Adrenal gland (tissue), 5 donors: ENCODE data around the gene FNDC11.

Source experiments
- POLR2A ChIP-seq, 2 donors: fragments of 450-650 bp; IDR thresholded peaks; one replicate each; pipeline ENCODE4 v1.6.1; 2017; ENCODE audit warnings: antibody characterized with exemption in 2 of 2, mild to moderate bottlenecking in 2 of 2, moderate library complexity in 1 of 2
- TF ChIP-seq, protein P1 (sequence below), 6 experiments: fragments of 450-650 bp in 4 of 6; fragments of 200-600 bp in 2 of 6; sonication (generic) in 1 of 6; IDR thresholded peaks; 1 replicate in 5 of 6; 2 replicates in 1 of 6; pipeline versions ENCODE4 v1.5.1 to v1.8.0; 2016 to 2021; ENCODE audit warnings: antibody characterized with exemption in 6 of 6, mild to moderate bottlenecking in 2 of 6, moderate library complexity in 1 of 6
- donor health status: DM: no; HTN: no; CAD: no.

DNA sequence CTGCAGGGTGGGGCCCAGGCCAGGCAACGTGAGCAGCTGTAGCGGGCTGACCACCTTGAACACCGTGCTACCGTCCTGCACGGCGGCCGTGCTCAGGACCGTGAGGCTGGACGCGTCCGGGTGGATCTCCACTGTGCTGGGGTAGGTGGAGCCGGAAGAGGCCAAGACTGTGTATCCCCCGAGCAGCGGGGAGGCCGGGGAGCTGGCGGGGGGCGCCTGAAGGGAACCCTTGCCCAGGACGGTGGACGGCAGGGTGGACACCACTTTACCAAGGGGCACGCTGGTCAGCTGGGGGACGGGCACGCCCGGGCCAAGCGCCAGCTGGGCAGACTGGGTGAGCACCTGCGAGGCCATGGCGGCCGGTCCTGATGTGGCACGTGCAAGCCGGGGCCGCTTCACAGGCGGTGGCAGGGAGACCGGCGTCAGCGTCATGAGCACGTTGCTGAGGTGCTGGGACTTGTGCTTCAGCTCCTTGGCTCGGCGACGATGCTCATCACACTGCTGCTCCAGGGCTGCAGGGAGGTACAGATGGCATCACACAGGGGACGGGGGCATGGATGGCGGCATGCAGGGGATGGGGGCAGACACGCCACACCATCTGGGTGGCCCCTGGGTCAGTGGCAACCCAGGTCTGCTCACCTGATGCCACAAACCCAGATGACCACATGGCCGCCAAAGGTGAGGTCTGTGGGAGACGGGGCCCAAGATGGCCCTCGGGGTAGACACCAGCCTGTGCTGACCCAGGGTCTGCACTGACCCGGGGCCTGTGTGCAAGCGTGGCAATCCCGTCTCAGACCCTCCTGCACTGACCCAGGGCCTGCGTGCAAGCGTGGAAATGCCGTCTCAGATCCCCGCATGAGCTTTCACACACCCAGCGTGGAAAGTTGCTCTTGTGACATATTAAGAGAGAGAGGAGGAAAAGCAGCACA, 36.5 kb downstream of the FNDC11 start:
- TF ChIP-seq, protein P1, sequence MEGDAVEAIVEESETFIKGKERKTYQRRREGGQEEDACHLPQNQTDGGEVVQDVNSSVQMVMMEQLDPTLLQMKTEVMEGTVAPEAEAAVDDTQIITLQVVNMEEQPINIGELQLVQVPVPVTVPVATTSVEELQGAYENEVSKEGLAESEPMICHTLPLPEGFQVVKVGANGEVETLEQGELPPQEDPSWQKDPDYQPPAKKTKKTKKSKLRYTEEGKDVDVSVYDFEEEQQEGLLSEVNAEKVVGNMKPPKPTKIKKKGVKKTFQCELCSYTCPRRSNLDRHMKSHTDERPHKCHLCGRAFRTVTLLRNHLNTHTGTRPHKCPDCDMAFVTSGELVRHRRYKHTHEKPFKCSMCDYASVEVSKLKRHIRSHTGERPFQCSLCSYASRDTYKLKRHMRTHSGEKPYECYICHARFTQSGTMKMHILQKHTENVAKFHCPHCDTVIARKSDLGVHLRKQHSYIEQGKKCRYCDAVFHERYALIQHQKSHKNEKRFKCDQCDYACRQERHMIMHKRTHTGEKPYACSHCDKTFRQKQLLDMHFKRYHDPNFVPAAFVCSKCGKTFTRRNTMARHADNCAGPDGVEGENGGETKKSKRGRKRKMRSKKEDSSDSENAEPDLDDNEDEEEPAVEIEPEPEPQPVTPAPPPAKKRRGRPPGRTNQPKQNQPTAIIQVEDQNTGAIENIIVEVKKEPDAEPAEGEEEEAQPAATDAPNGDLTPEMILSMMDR (IDR thresholded peaks at IDR 0.05), result no peak
- no peak for TF ChIP-seq POLR2A (IDR thresholded peaks at IDR 0.05)
